OCI-M2 (cell line): ENCODE measurements around the gene EXD1.
"Not testable (repeated sequence)": the region's sequence is repeated elsewhere in the genome, so short reads cannot be mapped to it uniquely, and the experiment has no call there.

Experiments
- DNase-seq: peaks from one replicate; lab custom pipeline; 2025; ENCODE audit not compliant: unreplicated experiment; lab: John Stamatoyannopoulos, UW

Gene EXD1

GRCh38 chr15:41230650-41231421 is at the start of gene EXD1, which contains the start of gene CHP1:
Gene EXD1 (minus strand): TSS chr15:41230757. CDS start chr15:41226575, 4,182 bp downstream.
Gene CHP1 (plus strand): TSS chr15:41231268. CDS start chr15:41231383, 115 bp downstream.
- peak; percentile 65 for DNase-seq

GRCh38 chr15:41279535-41280283 is 49.2 kb upstream of the EXD1 start:
- no peak for DNase-seq

- no peak for DNase-seq
These were observed 47.8 kb upstream of the EXD1 start for GRCh38 chr15:41278319-41278718.

GRCh38 chr15:41276831-41277230 is 46.3 kb upstream of the EXD1 start:
- no peak for DNase-seq

GRCh38 chr15:41269887-41270286 is 39.3 kb upstream of the EXD1 start:
- DNase-seq = no peak

GRCh38 chr15:41263891-41264351 is 33.4 kb upstream of the EXD1 start:
- no peak for DNase-seq

GRCh38 chr15:41262571-41262970 is 32.0 kb upstream of the EXD1 start:
- no peak for DNase-seq

- DNase-seq = not testable (repeated sequence)
These were observed 30.4 kb upstream of the EXD1 start for GRCh38 chr15:41260924-41261323.

- no peak for DNase-seq
These were observed 29.1 kb upstream of the EXD1 start for GRCh38 chr15:41259546-41260189.

GRCh38 chr15:41258750-41259471 is 28.4 kb upstream of the EXD1 start:
- DNase-seq = no peak

- no peak for DNase-seq
These were observed 26.1 kb upstream of the EXD1 start for GRCh38 chr15:41256577-41257038.

- no peak for DNase-seq
These were observed 25.5 kb upstream of the EXD1 start for GRCh38 chr15:41256103-41256502.

GRCh38 chr15:41254560-41254959 is 24.0 kb upstream of the EXD1 start:
- no peak for DNase-seq

- no peak for DNase-seq
These were observed 20.9 kb upstream of the EXD1 start for GRCh38 chr15:41251411-41251810.

- not testable (repeated sequence) for DNase-seq
These were observed 20.2 kb upstream of the EXD1 start for GRCh38 chr15:41250745-41251144.

GRCh38 chr15:41241221-41241964 is 10.8 kb upstream of the EXD1 start:
- DNase-seq = no peak

GRCh38 chr15:41238100-41238499 is 7.5 kb upstream of the EXD1 start:
- DNase-seq = no peak

- no peak for DNase-seq
These were observed 5.4 kb upstream of the EXD1 start for GRCh38 chr15:41235929-41236328.

- not testable (repeated sequence) for DNase-seq
These were observed 4.7 kb upstream of the EXD1 start for GRCh38 chr15:41235228-41235627.

GRCh38 chr15:41233367-41233771 is 2.8 kb upstream of the EXD1 start:
- DNase-seq = no peak
